GM21390 (cell line): ENCODE data around the gene COPG1.
A peak's percentile ranks its signal among the peaks of the same experiment; 100 is the strongest.
"Not testable (repeated sequence)": the region's sequence is repeated elsewhere in the genome, so short reads cannot be mapped to it uniquely, and the experiment has no call there.

Experiments
- ATAC-seq: cut with Tn5 transposase; IDR thresholded peaks from one replicate; pipeline ENCODE4 v1.9.1; 2021; ENCODE audit not compliant: unreplicated experiment

The COPG1 gene

GRCh38 chr3:129239991-129240390 is 9.4 kb upstream of the COPG1 start:
- ATAC-seq: no peak

DNA sequence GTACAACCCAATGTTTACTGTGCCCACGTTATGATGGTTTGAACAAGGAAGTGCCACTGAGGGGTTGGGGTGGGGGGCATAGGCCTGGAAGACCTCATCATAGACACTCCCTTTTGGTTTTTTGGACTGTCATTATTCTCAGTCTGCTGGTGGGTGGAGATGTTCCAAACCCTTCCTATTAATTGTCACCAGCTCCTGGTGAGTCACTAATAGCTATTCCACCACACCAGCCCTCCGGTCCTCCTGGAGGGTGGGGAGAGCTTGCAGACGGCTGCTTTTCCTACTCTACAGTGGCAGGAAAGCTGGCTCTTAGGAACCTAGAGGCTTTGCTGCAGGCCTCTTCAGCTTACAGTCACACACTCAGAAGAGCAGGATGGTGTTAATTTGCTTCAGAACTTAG is 9.0 kb upstream of the COPG1 start:
- ATAC-seq: no peak

DNA sequence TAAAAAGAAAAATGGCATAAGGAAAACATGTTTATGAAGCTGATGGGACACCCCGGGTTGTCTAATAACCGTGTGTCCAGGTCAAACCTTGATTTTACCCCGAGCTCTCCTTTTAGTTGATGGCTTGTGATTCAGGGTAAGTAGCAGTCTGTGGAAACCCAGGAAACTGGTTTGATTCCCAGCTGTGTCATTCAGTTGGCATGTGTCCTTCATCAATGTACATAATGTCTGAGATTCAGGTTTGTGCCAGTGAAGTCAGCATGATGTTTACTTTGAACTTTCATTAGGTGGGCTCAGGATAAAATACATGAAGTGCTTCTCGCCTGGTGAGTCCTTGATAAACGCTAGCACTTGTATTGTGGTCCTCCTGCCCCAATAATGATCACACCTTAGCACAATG is 4.3 kb upstream of the COPG1 start:
- ATAC-seq: no peak

DNA sequence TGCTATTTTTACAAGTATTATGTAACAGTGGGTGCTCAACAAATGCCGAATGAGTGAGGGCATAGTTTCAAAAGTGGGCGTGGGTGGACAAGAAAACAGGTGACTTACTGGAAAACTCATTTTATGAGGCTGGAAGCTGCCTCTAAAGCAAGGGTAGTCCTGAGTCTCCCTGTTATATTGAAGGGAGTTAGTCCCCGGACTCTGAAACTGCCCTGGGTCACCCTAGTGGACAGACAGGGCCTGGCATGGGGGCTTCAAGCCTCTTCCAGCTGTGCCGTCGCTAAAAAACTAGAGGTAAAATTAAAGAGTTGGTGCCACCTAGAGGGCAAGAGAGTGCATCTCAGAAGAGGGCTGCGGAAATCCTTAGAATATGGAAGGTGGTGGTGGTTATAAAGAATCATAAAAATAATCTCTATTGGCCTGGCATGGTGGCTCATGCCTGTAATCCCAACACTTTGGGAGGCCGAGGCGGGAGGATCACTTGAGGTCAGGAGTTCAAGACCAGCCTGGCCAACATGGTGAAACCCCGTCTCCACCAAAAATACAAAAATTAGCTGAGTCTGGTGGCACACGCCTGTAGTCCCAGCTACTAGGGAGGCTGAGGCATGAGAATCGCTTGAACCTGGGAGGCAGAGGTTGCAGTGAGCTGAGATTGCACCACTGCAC is 3.6 kb upstream of the COPG1 start:
- peak; percentile 54 for ATAC-seq

DNA sequence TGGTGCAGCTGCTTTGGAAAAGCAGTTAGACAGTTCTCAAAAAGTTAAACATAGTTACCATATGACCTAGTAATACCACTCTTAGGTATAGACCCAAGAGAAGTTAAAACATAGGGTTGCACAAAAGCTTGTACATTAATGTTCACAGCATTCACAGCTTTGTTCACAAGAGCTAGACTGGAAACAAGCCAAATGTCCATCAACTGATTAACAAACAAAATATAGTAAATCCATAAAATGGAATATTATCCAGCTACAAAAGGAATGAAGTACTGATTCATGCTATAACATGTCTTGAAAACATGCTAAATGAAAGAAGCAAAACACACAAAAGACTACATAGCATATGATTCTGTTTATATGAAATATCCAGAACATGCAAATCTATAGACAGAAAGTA is 2.8 kb upstream of the COPG1 start:
- ATAC-seq: no peak

GRCh38 chr3:129248286-129248979 is 973 bp upstream of the COPG1 start:
- no peak for ATAC-seq

- no peak for ATAC-seq
Observed at GRCh38 chr3:129252748-129253147, 3.3 kb downstream of the COPG1 start.

- no peak for ATAC-seq
Observed at GRCh38 chr3:129254536-129255230, 5.3 kb downstream of the COPG1 start.

DNA sequence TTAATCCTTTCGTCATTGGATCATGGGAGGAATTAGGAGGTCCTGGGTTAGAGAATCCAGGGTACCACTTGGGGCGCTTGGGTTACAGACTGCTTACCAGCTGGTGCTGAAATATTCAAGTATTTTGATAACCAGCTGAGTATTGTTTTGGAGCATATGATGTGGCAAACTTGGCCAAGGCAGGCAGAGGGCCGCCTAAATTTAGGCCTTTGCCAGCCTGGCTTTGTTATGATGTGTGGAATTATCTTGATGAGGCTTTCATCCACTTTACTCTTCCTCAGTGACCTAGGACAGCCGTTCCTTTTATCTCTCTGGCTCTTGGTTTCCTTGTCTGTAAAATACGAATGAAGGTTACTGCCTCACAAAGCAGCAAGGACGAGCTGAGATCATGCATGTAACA is 6.9 kb downstream of the COPG1 start:
- ATAC-seq: no peak

GRCh38 chr3:129257609-129258008 is 8.2 kb downstream of the COPG1 start:
- no peak for ATAC-seq

DNA sequence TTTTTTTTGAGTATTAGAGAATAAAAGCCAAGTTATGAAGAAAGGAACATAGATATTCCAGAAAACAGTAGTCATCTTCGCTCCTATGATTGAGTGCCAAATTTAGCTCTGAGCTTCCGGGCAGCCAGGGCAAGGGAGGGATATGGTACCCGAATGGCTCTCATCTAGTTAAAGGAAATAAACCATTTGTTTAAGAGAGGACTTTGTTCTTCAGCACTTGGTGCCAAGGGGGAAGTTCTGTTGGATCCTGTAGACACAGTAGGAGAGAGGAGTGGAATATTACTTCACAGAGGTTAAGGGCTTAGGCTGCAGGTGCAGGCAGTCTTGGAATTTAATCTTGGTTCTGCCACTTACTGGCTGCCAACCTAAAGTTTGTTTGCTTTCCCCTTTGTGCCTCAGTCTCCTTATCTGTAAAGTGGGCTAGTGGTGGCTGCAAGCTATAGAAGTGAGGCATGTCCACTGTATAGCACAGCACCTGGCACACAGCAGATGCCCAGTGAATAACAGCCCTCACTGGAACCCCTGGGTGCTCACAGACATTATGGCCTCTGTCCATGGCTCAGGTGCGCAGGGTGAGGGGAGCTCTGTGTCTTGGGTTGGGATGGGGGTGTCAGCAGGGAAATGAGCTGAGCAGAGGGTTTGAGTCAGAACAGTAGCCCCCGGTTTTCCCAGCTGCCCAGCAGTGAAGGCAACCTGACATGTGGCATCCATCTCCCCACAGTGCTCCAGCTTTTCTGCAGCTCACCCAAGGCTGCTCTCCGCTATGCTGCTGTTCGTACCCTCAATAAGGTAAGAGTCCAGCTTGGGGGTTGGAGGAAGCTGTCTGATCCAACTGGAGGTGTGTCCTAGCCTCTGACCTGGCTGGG is 10.4 kb downstream of the COPG1 start:
- ATAC-seq: no peak

GRCh38 chr3:129260606-129261005 is 11.2 kb downstream of the COPG1 start:
- no peak for ATAC-seq

DNA sequence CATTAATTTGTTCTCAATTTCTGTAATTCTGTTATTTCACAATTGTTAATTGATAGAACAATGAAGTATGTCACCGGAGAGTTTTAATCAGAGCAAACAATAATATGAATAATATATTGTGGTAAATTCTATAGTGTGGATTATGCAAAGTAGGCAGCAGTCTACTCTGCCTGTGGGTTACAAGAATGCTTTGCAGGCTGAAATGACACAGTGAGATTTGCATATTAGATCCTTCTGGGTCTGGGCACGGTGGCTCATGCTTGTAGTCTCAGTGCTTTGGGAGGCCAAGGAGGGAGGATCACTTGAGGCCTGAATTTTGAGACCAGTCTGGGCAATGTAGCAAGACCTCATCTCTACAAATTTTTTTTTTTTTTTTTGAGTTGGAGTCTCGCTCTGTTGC is 12.5 kb downstream of the COPG1 start:
- ATAC-seq: no peak

DNA sequence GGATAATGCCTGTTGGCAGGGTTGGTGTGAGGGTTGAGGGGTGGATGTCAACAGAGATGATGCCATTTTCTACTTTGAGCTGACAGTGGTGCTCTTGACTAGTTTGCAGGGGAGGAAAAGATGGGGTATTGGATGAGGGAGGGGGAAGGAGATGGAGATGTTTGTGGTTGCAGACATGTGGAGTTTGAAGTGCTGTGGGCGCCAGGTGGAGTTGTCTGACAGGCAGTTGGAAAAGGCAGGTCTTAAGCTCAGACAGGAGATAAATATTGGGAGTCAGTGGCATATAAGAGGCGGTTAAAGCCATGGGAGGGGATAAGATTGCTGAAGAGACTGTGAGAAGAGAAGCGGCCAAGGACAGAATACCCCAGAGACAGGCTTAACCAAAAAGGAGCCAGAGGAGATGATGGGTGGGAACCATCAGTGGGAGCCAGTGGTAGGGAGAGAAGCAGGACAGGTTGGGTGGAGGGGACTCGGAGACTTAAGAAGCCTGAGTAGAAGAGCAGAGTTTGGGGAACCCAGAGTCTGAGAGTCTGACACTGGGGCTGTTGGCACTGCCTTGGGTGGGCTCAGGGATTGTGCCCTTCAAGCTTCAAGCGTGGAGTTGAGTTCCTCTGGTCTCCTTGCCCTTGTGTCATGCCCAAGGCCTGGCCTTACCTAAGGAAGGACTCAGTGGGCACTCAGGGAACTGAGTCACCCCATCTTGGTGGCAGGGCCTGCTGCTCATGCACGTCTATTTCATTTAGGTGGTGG is 13.9 kb downstream of the COPG1 start:
- ATAC-seq: no peak

DNA sequence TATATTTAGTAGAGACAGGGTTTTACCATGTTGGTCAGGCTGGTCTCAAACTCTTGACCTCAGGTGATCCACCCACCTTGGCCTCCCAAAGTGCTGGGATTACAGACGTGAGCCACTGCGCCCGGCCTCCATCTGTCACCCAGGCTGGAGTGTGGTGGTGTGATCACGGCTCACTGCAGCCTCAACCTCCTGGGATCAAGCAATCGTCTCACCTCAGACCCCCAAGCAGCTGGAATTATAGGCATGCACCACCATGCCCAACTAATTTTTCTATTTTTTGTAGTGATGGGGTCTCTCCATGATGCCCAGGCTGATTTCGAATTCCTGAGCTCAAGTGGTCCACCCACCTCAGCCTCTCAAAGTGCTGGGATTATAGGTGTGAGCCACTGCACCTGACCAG is 15.6 kb downstream of the COPG1 start:
- ATAC-seq: not testable (repeated sequence)

DNA sequence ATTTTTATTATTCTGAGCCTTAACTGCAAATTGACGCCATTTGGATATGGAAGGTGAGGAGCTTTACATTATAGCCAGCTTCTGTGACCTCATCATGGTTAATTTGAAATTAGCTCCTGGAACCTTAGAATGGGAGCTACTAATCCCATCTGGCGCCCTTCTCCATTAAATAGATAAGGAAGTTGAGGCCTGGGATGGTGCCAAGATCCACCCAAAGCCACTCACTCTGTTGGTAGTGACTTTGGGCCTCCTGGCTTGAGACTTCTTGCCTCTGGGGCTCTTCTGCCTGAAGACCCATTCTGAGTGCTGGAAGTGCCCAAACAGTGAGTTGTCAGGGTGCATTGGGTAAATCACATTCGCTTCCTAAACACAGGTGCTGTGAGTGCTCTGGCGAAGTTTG is 17.2 kb downstream of the COPG1 start:
- no peak for ATAC-seq

GRCh38 chr3:129268396-129268795 is 19.0 kb downstream of the COPG1 start:
- ATAC-seq: no peak

- ATAC-seq: no peak
Observed at GRCh38 chr3:129271674-129272073, 22.3 kb downstream of the COPG1 start.

DNA sequence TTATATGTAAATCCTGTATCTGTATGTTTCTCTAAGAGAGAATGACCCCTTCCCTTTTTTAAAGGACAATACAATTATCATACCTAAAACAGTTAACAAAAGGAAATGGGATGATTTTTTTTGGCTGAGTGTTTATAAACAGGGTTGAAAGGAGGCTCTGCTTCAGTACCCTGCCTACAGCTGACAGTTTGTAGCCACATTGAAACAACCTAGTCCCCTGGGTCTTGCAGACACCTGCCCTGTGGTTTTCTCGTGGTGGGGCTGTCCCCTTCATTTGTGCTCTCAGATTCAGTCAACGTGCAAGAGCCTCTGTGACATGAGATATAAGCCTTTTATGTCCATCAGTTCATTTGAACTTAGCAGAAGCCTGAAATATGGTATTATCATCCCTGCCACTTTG is 27.0 kb downstream of the COPG1 start:
- peak; percentile 83 for ATAC-seq

GRCh38 chr3:129277829-129278271 is 28.4 kb downstream of the COPG1 start:
- ATAC-seq: no peak
